NT2/D1 (cell line): ENCODE data around the gene RTN4.

Source experiments
- SUZ12 ChIP-seq: IDR thresholded peaks from 2 replicates; pipeline ENCODE4 v1.6.1; 2011; ENCODE audit not compliant: insufficient read length, insufficient read depth; ENCODE audit errors: extremely low read depth
- YY1 ChIP-seq: IDR thresholded peaks from 2 replicates; pipeline ENCODE4 v1.6.1; 2011; ENCODE audit not compliant: insufficient read length, insufficient read depth
- ZNF274 ChIP-seq: IDR thresholded peaks from 2 replicates; pipeline ENCODE4 v1.6.1; 2011; ENCODE audit warnings: mild to moderate bottlenecking, low read depth, low read length

DNA sequence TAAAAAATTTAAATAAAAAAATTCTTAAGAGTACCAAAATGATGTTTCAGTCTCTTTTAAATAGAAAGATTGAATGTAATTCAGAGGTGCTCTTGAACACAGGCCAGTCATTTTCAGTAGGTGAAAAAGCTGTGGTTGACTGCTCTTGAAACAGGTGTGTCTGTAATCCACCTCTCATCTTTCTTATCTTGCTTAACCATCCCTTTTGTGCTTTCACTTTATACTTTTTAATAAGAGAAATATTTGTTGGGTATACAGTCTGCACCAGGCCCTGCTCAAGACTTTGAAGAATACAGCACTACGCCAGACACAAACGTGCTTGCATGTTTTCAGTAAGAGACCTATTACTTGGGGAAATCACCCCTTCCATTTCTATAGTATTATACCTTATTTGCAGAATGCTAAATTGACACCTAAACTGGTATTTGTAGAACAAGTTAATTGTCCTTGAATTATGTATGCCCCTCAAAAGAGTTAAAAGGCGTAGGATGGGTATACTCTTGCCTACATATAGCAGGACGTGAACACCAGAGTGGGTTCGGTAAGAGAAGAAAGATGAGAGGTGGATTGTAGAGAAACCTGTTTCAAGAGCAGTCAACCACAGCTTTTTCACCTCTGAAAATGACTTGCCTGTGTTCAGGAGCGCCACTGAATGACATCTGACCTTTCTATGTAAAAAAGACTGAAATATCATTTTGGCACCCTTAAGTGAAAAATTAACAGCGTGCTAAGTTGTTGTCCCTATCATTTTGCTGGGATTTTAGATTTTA is 4.0 kb upstream of the RTN4 start:
- TF ChIP-seq ZNF274: no peak
- no peak for TF ChIP-seq YY1
- TF ChIP-seq SUZ12: no peak
